ELF-1 (cell line): Measurements from ENCODE around the gene FAM181A.

Source experiments
- DNase-seq: peaks from one replicate; pipeline ENCODE4 v3.0.0-alpha.2; 2016; ENCODE audit warnings: low read depth, low spot score

The FAM181A gene

DNA sequence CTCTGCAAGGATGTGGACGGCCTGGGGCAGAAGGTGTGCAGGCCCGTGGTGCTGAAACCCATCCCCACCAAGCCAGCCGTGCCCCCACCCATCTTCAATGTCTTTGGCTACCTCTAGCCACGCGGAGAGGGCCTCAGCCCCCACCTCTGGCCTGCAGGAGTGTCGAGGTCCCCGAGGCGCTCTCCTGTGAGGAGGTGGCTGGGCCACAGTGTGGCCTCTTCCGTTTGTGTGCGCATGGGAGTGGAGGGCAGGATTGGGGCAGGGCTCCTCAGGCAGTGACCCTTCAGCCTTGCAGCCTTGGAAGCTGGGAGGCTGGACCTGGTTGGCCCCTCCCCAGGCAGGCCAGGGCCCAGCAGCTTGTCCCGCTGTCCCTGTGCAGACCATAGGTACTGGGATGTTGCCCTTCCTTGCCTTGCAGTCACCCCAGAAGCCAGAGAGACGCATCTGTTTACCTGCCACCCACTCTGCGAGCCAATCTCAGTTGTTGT is 1.9 kb downstream of the FAM181A start:
- DNase-seq: no peak

DNA sequence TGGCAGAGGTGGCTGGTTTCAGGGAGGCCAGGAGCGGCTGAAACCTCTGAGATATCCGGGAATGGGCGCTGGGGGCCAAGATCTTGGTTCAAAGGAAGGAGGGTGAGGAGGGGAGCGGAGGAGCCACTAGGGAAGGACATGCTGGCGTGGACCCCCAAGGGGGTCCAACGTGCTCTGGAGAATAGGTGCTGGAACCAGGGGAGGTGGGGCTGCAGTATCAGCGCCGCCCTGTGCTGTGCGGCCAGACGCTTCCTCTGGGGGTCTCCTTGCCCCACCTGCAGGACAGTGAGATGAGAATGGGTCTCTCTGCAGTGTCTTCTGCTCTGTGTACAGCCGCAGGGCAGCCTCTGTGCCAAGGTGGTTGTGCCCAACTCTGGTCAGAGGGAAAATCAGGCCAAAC is 2.5 kb downstream of the FAM181A start:
- no peak for DNase-seq

DNA sequence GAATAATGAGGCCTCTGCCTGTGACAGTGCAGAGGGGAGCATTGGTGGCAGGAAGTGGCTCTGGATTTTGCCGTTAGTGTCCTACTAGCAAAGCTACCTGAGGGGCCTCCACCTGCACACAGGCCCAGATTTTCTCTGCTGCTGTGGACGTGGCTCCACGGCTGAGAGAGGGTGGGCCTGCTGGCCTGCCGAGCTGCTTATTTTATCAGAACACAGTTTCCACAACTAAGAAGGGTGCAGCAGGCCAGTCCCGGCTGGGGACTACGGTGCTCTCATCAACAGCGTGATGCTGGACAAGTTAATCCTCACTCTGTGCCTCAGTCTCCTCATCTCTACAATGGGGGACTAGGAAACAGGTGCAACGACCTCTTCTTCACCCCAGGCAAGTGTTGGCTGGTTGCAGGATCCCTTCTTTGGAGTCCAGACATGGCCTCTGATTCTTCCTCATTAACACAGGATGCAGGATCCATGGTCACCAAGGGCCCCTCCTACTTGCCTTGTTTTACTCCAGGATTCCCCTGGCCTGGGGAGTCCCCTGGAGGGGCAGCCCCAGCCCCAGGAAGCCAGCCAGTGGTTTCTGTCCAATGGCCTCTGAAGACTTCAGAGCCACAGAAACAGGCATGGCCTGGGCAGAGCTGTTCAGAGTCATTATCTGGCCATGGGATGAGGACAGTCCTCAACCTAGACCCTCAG is 3.3 kb downstream of the FAM181A start:
- no peak for DNase-seq

DNA sequence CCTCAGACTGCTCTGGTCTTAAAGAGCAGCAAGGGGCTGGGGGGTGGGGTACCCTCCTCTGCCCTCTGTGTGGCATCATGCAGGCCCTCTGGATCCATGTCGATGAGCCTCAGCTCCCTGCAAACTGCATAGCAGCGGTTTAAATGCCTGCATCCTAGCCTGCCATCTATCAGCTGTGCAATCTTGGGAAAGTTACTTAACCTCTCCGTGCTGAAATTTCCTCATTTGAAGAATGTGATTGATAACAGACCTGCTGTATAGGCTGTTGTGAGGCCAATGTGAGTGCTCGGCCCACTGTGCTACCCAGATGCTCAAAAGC is 3.8 kb downstream of the FAM181A start:
- no peak for DNase-seq

DNA sequence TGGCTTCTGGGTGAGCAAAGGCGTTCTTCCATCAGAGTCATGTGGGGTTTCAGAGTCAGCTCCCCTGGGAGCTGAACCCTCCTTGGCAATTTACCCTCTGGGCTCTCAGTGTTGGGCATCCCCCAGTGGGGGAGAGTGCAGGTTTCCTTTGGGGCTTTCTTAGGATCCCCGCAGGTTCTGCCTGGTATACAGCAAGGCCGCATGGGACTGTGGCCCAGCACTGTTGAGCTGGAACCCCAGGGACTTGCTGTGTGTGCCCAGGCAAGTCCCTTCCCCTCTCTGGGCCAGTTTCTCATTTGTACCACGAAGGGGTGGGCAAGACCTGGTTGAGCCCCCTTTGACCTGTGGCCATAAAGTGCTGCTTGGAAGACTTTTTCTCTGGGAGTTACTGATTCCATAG is 5.5 kb downstream of the FAM181A start:
- no peak for DNase-seq

DNA sequence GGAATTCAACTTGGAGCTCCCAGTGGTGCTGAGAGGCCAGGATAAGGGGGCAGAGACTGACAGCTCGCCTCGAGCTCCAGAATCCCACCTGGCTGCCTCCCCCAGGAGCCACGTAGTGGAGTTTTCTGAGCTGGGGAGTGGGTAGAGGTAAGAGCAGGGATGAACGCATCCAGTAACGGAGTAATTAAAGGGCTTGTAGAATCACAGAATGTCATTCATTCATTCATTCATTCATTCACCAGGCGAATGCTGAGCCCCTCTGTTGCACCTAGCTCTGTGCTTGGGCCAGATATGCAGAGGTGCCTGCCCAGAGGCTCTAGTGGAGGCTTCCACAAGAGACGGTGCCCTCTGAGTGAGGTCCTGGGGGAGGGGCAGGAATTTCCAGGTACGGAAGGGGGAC is 8.1 kb downstream of the FAM181A start:
- DNase-seq: no peak

DNA sequence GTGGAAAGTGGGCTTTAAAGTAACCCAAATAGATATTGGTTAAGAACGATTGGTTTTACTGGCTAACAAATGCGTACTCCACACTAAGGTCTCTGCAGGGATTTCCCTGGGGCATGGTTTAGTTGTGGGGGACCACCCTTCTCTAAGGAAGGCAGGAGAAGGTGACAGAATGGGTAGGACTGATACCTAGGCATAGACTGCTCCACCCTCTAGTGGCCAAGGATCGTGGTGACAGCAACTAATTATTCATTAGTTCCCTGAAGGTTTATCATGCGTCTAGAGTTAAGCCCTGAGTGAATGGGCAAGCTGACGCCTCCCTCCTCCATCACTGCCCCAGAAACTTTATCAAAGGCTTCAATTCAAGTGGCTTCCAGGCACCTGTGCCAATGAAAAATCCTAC is 9.1 kb downstream of the FAM181A start:
- peak; percentile 40 for DNase-seq

DNA sequence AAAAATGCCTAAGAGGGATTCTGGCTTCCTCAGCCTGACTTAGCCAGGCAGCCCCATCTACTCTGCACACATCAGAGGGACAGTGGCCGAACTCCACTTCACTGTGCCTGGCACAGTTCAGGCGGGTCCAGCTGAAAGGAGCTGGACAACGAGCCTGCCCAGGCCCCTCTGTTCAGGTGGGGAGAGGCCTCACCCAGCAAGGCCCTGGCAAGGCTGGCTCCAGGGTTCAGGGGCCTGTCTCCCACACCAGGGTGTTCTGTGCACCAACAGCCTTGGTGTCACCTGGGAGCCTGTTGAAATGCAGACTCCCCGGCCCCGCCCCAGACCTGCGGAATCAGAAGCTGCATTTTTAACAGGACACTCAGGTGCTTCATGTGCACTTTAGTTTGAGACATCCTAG is 9.8 kb downstream of the FAM181A start:
- DNase-seq: no peak

DNA sequence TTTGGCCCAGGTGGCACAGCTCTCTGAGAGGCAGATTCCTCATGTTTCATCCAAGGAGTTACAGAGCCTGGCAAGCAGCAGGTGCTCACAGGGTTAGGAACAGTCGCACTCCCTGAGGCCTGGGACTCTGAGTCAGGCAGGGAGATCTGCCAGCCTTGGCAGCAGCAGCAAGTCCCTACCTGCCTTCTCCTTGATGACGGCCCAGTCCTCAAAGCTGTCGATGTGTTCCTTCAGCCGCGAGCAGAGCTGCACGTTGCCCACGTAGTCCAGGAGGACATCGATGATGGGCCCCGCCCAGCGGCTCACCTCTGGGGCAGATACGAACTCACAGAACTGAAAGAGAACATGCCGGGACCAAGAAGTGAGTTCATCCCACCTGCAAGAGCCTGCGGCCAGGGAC is 10.4 kb downstream of the FAM181A start:
- DNase-seq: no peak

DNA sequence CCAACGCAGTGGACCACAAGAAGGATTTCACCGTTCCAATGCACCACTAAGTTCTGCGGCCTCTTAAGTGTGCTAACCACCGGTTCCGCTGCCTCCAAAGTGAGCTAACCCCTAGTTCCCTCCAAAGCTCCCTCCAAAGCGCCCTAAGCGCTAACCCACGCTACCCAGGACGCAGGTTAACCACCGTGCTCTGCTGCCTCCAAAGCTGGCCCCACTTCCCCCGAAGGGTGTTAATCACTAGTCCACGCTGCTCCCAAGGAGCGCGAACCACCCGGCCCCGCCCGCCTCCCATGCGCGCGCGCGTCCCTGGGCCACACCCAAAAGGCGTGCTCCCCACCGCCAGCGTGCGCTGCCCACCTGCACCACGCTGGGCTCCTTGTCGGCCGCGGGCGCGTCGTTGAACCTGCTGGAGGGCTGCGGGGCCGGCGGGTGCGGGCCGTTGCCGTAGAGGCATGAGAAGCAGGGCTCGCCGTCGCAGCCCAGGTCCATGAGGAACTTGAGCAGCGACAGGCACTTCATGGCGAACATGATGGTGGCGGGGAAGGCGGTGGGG is 11.7 kb downstream of the FAM181A start:
- no peak for DNase-seq

DNA sequence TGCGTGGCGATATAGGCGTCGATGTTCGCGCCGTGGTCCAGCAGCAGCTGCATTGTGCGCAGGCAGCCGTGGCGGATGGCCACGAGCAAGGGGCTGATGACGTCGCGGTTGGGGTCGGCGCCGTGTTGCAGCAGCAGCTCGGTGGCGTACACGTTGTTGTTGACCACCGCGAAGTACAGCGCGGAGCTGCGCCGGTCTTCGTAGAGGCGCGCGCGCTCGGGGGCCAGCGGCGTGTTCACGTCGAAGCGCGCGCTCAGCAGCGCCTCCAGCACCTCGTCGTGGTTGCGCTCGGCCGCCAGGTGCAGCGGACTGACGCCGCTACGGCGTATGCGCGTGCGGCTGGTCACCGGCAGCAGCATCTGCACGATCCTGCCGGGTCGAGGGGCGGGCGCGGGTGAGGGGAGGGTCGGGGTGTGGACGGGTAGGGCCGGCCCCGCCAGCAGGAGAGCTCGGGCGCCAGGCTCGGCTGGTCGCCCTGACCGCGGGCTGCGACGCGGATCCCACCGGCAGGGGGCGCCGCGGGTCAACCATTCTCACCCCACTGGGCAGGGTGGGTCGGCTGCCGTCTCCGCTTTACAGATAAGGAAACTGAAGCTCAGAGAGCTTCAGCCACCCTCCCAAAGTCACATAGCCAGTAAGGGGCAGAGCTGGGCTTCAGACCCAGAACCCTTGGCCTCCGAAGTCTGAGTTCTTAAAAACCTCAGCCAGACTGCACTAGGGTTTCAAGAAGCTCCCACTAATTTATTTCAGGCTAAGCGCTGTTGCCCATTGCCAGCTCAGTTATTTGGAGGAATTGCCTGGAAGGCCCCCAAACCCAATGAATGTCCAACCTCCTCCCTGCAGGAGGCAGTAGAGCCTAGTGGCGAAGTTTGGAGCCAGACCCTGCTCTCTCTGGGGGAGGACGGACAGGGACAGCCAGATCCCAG is 12.4 kb downstream of the FAM181A start:
- peak; percentile 98 for DNase-seq

DNA sequence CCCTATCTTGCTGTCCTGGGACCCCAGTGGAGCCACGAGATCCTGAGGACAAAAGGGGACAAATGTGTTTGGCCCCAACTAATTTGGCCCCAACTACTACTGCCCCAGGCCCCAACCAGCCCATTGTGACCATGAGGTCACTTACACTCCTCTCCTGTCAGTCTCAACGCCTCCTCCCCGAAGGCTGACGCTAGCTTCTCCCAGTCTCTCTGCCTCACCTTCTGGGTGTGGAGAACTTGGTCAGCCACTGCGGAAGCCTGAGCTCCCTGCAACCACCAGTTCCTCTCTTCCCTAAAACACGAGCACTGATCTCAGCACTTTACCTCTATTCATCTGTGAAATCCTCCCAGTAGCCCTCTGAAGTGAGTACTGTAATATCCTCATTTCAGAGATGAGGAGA is 13.3 kb downstream of the FAM181A start:
- DNase-seq: no peak

DNA sequence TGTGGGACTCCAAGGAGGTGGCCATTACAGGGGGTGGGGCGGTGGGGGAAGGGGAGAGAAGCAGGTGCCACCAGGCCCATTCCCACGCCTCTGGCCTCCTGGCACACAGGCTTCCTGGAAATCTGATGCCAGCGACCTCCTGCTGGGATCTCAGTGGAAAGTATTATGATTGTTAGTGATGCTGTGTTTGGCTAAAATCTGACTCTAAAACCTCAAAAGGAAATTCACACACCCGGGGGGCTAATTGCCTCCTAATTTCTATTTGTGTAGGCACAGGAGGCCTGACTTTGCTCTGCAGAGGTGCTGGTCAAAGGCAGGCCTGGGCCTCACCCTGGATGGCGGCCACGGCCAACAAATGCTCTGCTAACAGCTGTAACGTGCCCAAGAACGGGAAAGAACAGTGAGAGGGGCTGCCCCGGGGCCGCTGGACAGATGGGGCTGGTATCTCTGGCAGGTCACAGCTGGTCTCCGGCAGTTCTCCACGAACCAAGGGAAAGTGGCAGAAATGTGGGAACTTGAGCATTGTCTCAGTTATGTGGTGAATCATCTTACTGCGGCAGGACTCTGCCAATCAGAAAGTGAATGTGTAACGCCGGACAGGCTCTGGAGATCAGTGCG is 14.3 kb downstream of the FAM181A start:
- no peak for DNase-seq

DNA sequence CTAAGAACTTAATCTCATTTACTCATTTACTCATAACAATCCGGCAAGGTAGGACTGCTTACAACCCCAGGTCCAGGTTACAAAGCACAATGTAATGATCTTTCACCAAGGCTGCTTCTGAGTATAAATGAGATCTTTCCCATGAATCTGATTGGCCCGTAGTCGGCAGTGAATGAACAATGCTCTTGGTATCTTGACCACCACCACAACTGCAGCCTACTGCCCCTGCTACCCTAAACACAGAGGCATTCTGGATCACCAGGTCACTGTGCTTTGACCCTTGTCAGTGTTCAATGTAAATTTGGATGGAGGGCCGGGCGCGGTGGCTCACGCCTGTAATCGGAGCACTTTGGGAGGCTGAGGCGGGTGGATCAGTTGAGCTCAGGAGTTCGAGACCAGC is 15.9 kb downstream of the FAM181A start:
- no peak for DNase-seq

DNA sequence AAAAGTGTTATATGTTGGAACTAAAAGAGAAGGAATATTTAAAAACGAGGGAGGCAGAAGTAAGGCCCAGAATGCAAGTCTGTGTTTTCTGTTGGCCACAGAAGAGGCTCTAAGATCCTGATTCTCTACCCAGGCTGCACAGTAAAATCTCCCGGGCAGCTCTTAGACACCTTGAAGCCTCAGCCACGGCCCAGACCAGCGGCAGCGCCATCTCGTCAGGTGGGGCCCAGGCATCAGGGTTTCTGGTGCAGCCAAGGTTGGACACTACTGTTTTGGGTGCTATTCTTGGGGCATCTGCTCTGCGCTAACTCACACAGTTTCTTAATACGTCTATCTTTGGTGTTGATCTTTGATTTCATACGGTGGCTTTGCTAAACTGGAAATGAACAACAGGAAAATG is 16.8 kb downstream of the FAM181A start:
- DNase-seq: no peak

DNA sequence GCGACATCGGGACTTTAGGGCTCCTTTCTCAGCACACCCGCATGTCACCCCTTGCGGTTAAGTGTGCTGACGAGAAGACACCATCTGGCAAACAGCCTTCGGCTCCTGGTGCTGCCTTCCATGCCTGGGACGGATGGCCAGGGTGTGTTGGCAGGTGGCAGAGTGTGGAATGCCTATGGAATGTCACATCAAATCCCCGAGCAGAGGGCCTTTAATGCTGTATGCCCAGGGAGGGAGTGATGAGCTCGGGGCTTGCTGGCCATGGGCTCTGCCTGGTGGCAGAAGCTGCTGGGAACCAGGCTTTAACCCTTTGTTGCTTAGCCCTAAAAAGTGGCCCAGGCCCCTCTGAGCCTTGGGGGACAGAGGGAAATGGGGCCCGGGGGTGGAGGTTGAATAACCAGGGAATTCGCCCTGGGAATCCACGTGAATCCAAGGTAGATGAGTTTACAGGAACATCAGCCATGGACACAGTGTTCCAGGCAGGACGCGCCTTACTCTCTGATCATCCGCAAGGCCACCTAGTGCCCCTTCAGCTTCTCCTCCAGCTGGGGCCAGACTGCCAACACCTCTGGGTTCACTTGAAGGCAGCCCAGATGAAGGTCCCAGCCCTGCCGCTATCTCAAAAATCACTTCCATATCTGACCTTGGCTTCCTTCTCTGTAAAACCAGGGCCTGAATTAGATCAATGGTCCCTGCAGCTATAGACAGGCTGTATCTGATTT is 17.4 kb downstream of the FAM181A start:
- no peak for DNase-seq

DNA sequence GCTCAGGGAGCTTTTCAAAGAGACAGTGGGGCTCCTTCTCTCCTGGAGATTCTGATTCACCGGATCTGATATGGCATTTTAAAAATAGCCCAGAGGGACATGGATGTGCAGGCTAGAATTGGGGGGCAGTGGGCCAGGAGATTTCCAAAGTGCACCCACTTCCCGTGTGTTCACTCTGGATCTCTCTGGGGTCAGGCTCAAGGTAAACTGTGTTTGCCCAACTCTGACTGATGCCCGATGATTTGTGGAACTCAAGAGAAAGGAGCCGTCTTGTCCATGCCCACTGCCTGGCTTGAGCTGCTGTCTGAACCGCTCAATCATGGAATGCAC is 17.9 kb downstream of the FAM181A start:
- no peak for DNase-seq

DNA sequence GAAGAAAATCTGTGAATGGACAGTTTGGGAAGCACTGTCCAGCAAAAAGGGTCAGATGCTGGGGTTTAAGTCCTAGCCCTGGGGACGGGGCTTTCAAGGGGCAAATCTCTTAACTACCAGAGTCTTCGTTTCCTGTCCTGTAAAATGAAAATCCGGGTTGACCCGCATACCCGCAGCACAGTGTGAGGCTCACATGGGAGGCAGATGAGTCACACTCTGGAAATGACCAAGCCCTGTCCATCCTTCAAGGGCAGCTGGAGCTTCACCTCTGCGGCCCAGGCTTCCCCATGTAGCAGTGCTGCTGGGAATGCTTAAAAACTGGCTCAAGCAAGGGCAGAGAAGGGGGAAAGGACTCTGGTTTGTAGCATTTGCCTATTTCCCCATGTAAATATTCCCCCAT is 19.0 kb downstream of the FAM181A start:
- no peak for DNase-seq

DNA sequence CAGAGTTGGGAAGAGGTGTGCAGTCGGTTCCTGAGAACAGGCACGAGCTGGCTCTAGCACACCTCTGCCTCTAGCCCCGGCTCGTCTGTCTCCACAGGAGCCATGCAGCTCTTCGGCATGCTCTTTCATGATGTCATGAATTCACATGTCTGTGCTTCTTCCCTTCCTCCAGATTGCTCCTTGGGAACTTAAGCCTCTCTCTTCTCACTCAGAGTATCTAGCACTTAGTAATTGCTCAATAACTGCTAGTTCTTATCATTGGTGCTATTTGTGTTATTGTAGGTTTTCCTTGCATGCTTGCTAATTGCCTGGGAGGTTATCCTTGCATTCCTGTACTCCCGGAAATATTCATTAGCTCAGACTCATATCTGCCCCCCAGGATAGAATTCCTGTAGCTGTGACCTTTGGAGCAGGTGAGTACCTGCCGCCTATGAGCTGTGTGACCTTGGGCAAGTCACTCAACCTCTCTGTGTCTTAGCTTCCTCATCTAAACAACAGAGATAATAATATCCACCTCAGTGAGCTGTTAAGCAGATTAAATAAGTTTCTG is 19.5 kb downstream of the FAM181A start:
- no peak for DNase-seq

DNA sequence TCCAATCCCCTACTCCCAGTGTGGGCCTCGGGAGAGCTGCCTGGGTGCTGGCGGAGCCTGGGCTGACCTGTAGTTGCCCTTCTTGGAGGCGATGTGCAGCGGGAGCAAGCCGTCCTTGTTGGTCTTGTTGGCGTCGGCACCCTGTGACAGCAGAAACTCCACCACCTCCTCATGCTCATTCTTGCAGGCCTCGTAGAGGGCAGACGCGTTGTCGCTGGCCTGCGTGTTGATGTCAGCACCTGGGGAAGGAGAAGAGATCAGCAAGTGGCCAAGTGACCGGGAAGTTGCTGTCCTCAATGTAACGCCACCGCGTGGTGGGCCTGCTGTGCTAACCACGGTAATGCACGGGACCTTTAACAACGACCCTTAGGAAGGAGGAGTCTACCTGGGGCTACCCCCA is 20.1 kb downstream of the FAM181A start:
- peak; percentile 56 for DNase-seq

DNA sequence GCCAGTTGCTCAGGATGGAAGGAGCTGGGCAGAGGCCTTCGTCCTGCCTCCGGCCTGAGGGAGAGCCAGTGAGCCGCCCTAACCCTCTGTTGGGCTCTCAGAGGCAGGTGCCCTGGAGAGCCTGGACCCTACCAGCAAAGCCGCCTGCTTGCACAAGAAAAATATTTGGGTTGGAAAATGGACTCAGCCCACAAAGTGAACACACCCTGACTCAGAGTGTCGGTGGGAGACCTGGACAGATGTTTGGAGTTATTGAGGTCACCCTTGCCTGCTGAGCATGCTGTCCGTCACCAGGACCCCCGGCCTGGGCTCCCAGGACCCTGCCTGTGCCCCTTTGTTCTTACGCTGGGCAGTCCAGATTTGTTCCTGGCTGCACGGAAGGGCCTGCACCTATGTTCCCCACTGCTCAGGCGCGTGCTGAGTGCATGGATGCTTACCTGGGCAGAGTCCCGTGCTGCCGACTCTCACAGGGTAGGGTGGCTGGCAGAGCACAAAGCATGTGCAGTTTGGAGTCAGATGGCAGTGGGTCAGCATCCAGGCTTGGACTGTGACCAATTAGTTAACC is 22.4 kb downstream of the FAM181A start:
- no peak for DNase-seq
